Calu3 (cell line): ENCODE measurements around the gene TENM4. TPM values are rescaled to one million over a fixed set of nuclear protein-coding genes. Genes with fewer than 3 reads are reported as not detected.

Source experiments
- BruUV-seq: library from RNA; stranded (reverse); fragments of 400-500 nt; replicated peaks from 2 replicates; lab custom pipeline; 2021; lab: Mats Ljungman, UMichigan
- CTCF ChIA-PET: fragments of 300-600 bp; sonication (Branson Sonifier 250); formaldehyde crosslinking; loops from one replicate; lab custom pipeline; 2022; ENCODE audit warnings: antibody characterized with exemption; lab: Charles Lee
- DNase-seq: peaks from one replicate; pipeline ENCODE4 v3.0.0; 2022
- H3K27ac Mint-ChIP-seq: one replicate; pipeline ENCODE4 v1.8.0; 2022; ENCODE audit warnings: mixed read lengths; ENCODE audit not compliant: unreplicated experiment
- H3K27me3 Mint-ChIP-seq: one replicate; pipeline ENCODE4 v1.8.0; 2022; ENCODE audit warnings: mixed read lengths; ENCODE audit not compliant: unreplicated experiment
- H3K36me3 Mint-ChIP-seq: one replicate; pipeline ENCODE4 v1.8.0; 2022; ENCODE audit warnings: mild to moderate bottlenecking, moderate library complexity, mixed read lengths; ENCODE audit not compliant: insufficient read depth, unreplicated experiment
- H3K4me1 Mint-ChIP-seq: one replicate; pipeline ENCODE4 v1.8.0; 2022; ENCODE audit warnings: mild to moderate bottlenecking, low read depth, mixed read lengths; ENCODE audit not compliant: unreplicated experiment
- H3K4me3 Mint-ChIP-seq: one replicate; pipeline ENCODE4 v1.8.0; 2022; ENCODE audit warnings: mild to moderate bottlenecking, low read depth, moderate library complexity, mixed read lengths; ENCODE audit not compliant: unreplicated experiment
- H3K9me3 Mint-ChIP-seq: one replicate; pipeline ENCODE4 v1.8.0; 2022; ENCODE audit warnings: low read depth, mixed read lengths; ENCODE audit not compliant: unreplicated experiment
- intact Hi-C: fragments of 100-400 bp; cut with micrococcal nuclease; formaldehyde crosslinking; loops from one replicate; pipeline ENCODE4 v1.10.0; 2022; ENCODE audit not compliant: unreplicated experiment
- total RNA-seq: library from RNA; stranded (reverse); gene quantifications from 2 replicates; pipeline ENCODE4 v1.2.3, GENCODE V29; 2022
- TF ChIP-seq, protein P1 (sequence below): fragments of 200-600 bp; IDR thresholded peaks from one replicate; pipeline ENCODE4 v1.8.0; 2022; ENCODE audit warnings: antibody characterized with exemption; ENCODE audit not compliant: unreplicated experiment

TENM4 gene
- total RNA-seq, 1 experiment from 2014 or later = not detected

GRCh38 chr11:79168530-79169110 is 272.2 kb downstream of the TENM4 start:
- H3K27me3 Mint-ChIP-seq = no peaks in the 10 kb centered on the region
- TF ChIP-seq, protein P1, sequence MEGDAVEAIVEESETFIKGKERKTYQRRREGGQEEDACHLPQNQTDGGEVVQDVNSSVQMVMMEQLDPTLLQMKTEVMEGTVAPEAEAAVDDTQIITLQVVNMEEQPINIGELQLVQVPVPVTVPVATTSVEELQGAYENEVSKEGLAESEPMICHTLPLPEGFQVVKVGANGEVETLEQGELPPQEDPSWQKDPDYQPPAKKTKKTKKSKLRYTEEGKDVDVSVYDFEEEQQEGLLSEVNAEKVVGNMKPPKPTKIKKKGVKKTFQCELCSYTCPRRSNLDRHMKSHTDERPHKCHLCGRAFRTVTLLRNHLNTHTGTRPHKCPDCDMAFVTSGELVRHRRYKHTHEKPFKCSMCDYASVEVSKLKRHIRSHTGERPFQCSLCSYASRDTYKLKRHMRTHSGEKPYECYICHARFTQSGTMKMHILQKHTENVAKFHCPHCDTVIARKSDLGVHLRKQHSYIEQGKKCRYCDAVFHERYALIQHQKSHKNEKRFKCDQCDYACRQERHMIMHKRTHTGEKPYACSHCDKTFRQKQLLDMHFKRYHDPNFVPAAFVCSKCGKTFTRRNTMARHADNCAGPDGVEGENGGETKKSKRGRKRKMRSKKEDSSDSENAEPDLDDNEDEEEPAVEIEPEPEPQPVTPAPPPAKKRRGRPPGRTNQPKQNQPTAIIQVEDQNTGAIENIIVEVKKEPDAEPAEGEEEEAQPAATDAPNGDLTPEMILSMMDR = no peak
- no peaks in the 10 kb centered on the region for H3K4me1 Mint-ChIP-seq
- no peak overlapping the region for H3K27ac Mint-ChIP-seq
- CTCF ChIA-PET = no interaction called here
- H3K4me3 Mint-ChIP-seq = no peak overlapping the region
- peaks cover 5% of the 10 kb centered on the region for H3K9me3 Mint-ChIP-seq
- BruUV-seq = no TSS peak
- intact Hi-C loops = no loop called here
- DNase-seq = no peak
- no peaks in the 10 kb centered on the region for H3K36me3 Mint-ChIP-seq

DNA sequence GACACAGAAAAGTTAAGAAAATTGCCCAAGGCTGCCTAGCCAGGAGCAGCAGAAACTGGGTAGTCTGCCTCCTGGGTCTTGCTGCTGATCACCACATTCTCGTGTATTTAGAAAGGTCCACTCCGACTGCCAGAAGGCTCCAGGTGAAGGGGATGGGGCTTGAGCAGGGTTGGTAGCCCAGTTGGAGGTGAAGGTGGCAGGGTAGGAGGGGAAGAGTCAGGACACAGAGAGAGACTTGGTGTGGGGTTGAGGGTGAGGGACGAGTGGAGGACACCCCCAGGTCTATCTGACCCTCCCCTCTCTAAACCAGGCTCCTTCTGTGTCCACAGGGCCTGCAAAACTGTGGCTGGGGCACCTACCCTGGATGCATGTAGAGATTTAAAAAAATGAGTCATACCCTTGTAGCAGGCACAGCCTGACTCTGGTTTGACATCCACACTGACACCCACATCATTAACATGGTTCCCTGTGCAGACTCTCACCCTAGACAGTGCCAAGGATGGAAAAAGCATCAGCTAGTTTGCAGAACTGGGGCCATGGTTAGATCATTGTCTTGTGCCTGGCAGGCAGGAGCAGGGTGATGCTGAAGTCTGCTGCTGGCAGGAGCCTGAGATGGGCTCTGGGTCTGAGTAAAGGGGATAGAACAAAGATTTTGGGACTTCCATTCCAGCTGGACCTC is 273.2 kb downstream of the TENM4 start:
- TF ChIP-seq, protein P1 = no peak
- Mint-ChIP-seq H3K4me3 (no peak overlapping the region), H3K9me3 (peaks cover 5% of the 10 kb centered on the region), H3K36me3 (no peaks in the 10 kb centered on the region), H3K4me1 (no peaks in the 10 kb centered on the region), H3K27ac (no peak overlapping the region), H3K27me3 (no peaks in the 10 kb centered on the region)
- no peak for DNase-seq
- CTCF ChIA-PET = no interaction called here
- intact Hi-C loops = no loop called here
- no TSS peak for BruUV-seq

DNA sequence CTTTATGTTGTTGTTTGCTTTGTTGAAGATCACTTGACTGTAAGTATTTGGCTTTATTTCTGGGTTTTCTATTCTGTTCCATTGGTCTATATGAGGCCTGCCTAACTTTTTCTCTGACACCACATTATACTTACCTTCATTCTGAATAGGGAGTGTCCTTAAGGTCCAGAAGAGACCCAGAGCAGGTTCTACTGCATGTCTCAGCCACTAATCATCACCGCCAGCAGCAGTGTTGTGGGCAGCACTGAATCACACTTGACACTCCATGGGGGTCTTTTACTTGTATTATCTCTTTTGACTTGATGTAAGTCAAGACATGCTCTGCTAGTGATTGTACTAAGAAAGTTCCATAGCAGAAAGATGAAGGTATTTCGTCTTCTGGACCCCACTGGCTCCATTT is 274.9 kb downstream of the TENM4 start:
- CTCF ChIA-PET = no interaction called here
- TF ChIP-seq, protein P1 = no peak
- no peaks in the 10 kb centered on the region for H3K27me3 Mint-ChIP-seq
- intact Hi-C loops = no loop called here
- H3K9me3 Mint-ChIP-seq = peaks cover 3% of the 10 kb centered on the region
- H3K27ac Mint-ChIP-seq = no peak overlapping the region
- H3K4me3 Mint-ChIP-seq = no peak overlapping the region
- no TSS peak for BruUV-seq
- no peaks in the 10 kb centered on the region for H3K4me1 Mint-ChIP-seq
- H3K36me3 Mint-ChIP-seq = no peaks in the 10 kb centered on the region
- DNase-seq = no peak

- Mint-ChIP-seq H3K9me3 (peaks cover 3% of the 10 kb centered on the region), H3K36me3 (no peaks in the 10 kb centered on the region), H3K27me3 (peaks cover 8% of the 10 kb centered on the region), H3K4me3 (no peak overlapping the region), H3K27ac (no peak overlapping the region), H3K4me1 (no peaks in the 10 kb centered on the region)
- DNase-seq = no peak
- CTCF ChIA-PET = no interaction called here
- intact Hi-C loops = no loop called here
- TF ChIP-seq, protein P1 = no peak
- BruUV-seq = no TSS peak
Measured at GRCh38 chr11:79160791-79161403, 279.9 kb downstream of the TENM4 start.
